Astrocyte (in vitro differentiated cells and primary cell): ENCODE results near the gene CCDC40. TPM values are rescaled to one million over a fixed set of nuclear protein-coding genes. Genes with fewer than 3 reads are reported as not detected.

Experiments
- DNase-seq: peaks from one replicate; pipeline ENCODE4 v3.0.0-alpha.2; 2010; ENCODE audit warnings: low read depth
- FAIRE-seq: peaks from 2 replicates; lab custom pipeline; 2011; peaks lifted over from hg19 to GRCh38; lab: Jason Lieb, UNC
- H2AFZ ChIP-seq: 2 replicates; pipeline ENCODE4 v1.6.0; 2012; ENCODE audit warnings: low read depth, low read length, inconsistent platforms
- H3K27ac ChIP-seq: 2 replicates; pipeline ENCODE4 v1.5.1; 2011; ENCODE audit warnings: low read depth, low read length, inconsistent platforms
- H3K27me3 ChIP-seq: 2 replicates; pipeline ENCODE4 v1.6.0; 2011; ENCODE audit warnings: low read length, inconsistent platforms; ENCODE audit not compliant: insufficient read depth
- H3K36me3 ChIP-seq: 2 replicates; pipeline ENCODE4 v1.5.1; 2011; ENCODE audit warnings: low read length, inconsistent platforms; ENCODE audit not compliant: insufficient read depth
- H3K4me1 ChIP-seq: 2 replicates; pipeline ENCODE4 v1.5.1; 2011; ENCODE audit warnings: low read length, inconsistent platforms; ENCODE audit not compliant: insufficient read depth
- H3K4me2 ChIP-seq: 2 replicates; pipeline ENCODE4 v1.6.0; 2012; ENCODE audit warnings: low read length, inconsistent platforms
- H3K4me3 ChIP-seq: 2 replicates; pipeline ENCODE4 v1.5.1; 2011; ENCODE audit warnings: low read depth, mild to moderate bottlenecking, low read length, inconsistent platforms; ENCODE audit not compliant: insufficient read depth
- H3K79me2 ChIP-seq: 2 replicates; pipeline ENCODE4 v1.6.0; 2012; ENCODE audit warnings: mild to moderate bottlenecking, low read length, inconsistent platforms; ENCODE audit not compliant: insufficient read depth
- H3K9ac ChIP-seq: 2 replicates; pipeline ENCODE4 v1.6.0; 2012; ENCODE audit warnings: mild to moderate bottlenecking, low read length, inconsistent platforms
- H3K9me3 ChIP-seq: 2 replicates; pipeline ENCODE4 v1.5.1; 2012; ENCODE audit warnings: low read depth, mild to moderate bottlenecking, low read length, inconsistent platforms; ENCODE audit not compliant: insufficient read depth
- H4K20me1 ChIP-seq: 2 replicates; pipeline ENCODE4 v1.6.0; 2012; ENCODE audit warnings: low read length, inconsistent platforms; ENCODE audit not compliant: insufficient read depth
- H3K27ac Mint-ChIP-seq: one replicate; pipeline ENCODE4 v1.8.0; 2021; ENCODE audit warnings: mild to moderate bottlenecking, mixed read lengths; ENCODE audit not compliant: unreplicated experiment
- H3K27me3 Mint-ChIP-seq: one replicate; pipeline ENCODE4 v1.8.0; 2021; ENCODE audit warnings: low read depth, mixed read lengths; ENCODE audit not compliant: unreplicated experiment
- H3K36me3 Mint-ChIP-seq: one replicate; pipeline ENCODE4 v1.8.0; 2021; ENCODE audit warnings: low read depth, mixed read lengths; ENCODE audit not compliant: unreplicated experiment
- H3K4me1 Mint-ChIP-seq: one replicate; pipeline ENCODE4 v1.8.0; 2021; ENCODE audit warnings: low read depth, mixed read lengths; ENCODE audit not compliant: unreplicated experiment
- H3K4me3 Mint-ChIP-seq: one replicate; pipeline ENCODE4 v1.8.0; 2021; ENCODE audit warnings: mild to moderate bottlenecking, moderate library complexity, mixed read lengths; ENCODE audit not compliant: unreplicated experiment
- H3K9me3 Mint-ChIP-seq: one replicate; pipeline ENCODE4 v1.8.0; 2021; ENCODE audit warnings: mild to moderate bottlenecking, mixed read lengths; ENCODE audit not compliant: unreplicated experiment
- CTCF ChIP-seq: IDR thresholded peaks from 2 replicates; pipeline ENCODE4 v1.5.1; 2011; ENCODE audit warnings: low read depth, mild to moderate bottlenecking, inconsistent platforms, low read length, moderate library complexity; ENCODE audit not compliant: insufficient read depth
- EZH2 ChIP-seq: IDR thresholded peaks from 2 replicates; pipeline ENCODE4 v1.6.1; 2012; ENCODE audit warnings: mild to moderate bottlenecking, low read length, inconsistent platforms; ENCODE audit not compliant: insufficient read depth
- total RNA-seq: library from RNA; stranded (reverse); gene quantifications from 2 replicates; pipeline ENCODE4 v1.2.1, GENCODE V29; 2021

The CCDC40 gene
- total RNA-seq, 1 donor from 2014 or later: 7.0 TPM

GRCh38 chr17:80081596-80081995 lies 45.2 kb downstream of the CCDC40 start:
- DNase-seq (no peak), FAIRE-seq (no peak)
- Histone ChIP-seq H3K27me3 (peaks cover 3% of the 10 kb centered on the region), H3K9me3 (no peaks in the 10 kb centered on the region), H3K4me3 (no peak overlapping the region), H3K27ac (no peak overlapping the region), H3K79me2 (no peaks in the 10 kb centered on the region), H3K4me1 (no peaks in the 10 kb centered on the region), H3K4me2 (no peak overlapping the region), H2AFZ (no peak overlapping the region), H3K36me3 (no peaks in the 10 kb centered on the region), H4K20me1 (no peaks in the 10 kb centered on the region), H3K9ac (no peak overlapping the region)
- TF ChIP-seq CTCF (no peak), EZH2 (no peak)
- H3K27ac Mint-ChIP-seq: no peak overlapping the region
- H3K9me3 Mint-ChIP-seq: no peaks in the 10 kb centered on the region
- peaks cover 5% of the 10 kb centered on the region for H3K4me1 Mint-ChIP-seq
- no peak overlapping the region for H3K4me3 Mint-ChIP-seq
- H3K27me3 Mint-ChIP-seq: peaks cover 14% of the 10 kb centered on the region
- H3K36me3 Mint-ChIP-seq: peaks cover 2% of the 10 kb centered on the region

- Histone ChIP-seq H3K4me1 (no peaks in the 10 kb centered on the region), H3K4me2 (peak overlapping the region; percentile 66), H3K27me3 (peaks cover 8% of the 10 kb centered on the region), H3K79me2 (no peaks in the 10 kb centered on the region), H3K27ac (no peak overlapping the region), H3K9ac (no peak overlapping the region), H3K36me3 (no peaks in the 10 kb centered on the region), H2AFZ (peak overlapping the region; percentile 75), H3K4me3 (no peak overlapping the region), H4K20me1 (no peaks in the 10 kb centered on the region), H3K9me3 (no peaks in the 10 kb centered on the region)
- TF ChIP-seq CTCF (peak; percentile 58), EZH2 (no peak)
- peak; percentile 45 for DNase-seq
- Mint-ChIP-seq H3K4me3 (no peak overlapping the region), H3K27ac (no peak overlapping the region), H3K36me3 (peaks cover 2% of the 10 kb centered on the region), H3K4me1 (peaks cover 5% of the 10 kb centered on the region), H3K9me3 (no peaks in the 10 kb centered on the region), H3K27me3 (peaks cover 21% of the 10 kb centered on the region)
- no peak for FAIRE-seq
Observed at GRCh38 chr17:80082403-80083135, 46.1 kb downstream of the CCDC40 start.

GRCh38 chr17:80083136-80083661 lies 46.8 kb downstream of the CCDC40 start:
- no peak overlapping the region for H3K4me3 Mint-ChIP-seq
- no peak overlapping the region for H3K27ac ChIP-seq
- no peaks in the 10 kb centered on the region for H3K9me3 Mint-ChIP-seq
- H3K27me3 Mint-ChIP-seq: peaks cover 20% of the 10 kb centered on the region
- no peaks in the 10 kb centered on the region for H3K9me3 ChIP-seq
- peaks cover 2% of the 10 kb centered on the region for H3K36me3 Mint-ChIP-seq
- H3K4me3 ChIP-seq: no peak overlapping the region
- peaks cover 8% of the 10 kb centered on the region for H3K27me3 ChIP-seq
- FAIRE-seq (no peak), DNase-seq (no peak)
- H3K4me1 Mint-ChIP-seq: peaks cover 5% of the 10 kb centered on the region
- no peaks in the 10 kb centered on the region for H3K4me1 ChIP-seq
- TF ChIP-seq EZH2 (no peak), CTCF (no peak)
- peak overlapping the region; percentile 75 for H2AFZ ChIP-seq
- no peak overlapping the region for H3K9ac ChIP-seq
- H3K4me2 ChIP-seq: peak overlapping the region; percentile 66
- no peaks in the 10 kb centered on the region for H3K36me3 ChIP-seq
- H3K27ac Mint-ChIP-seq: no peak overlapping the region
- no peaks in the 10 kb centered on the region for H3K79me2 ChIP-seq
- no peaks in the 10 kb centered on the region for H4K20me1 ChIP-seq
